VCaP (cell line): ENCODE data around the gene USP25.
A peak's percentile ranks its signal among the peaks of the same experiment; 100 is the strongest.
"Not testable (repeated sequence)": the region's sequence is repeated elsewhere in the genome, so short reads cannot be mapped to it uniquely, and the experiment has no call there.

Experiments
- H3K27ac ChIP-seq: fragments of 450-650 bp; 2 replicates; pipeline ENCODE4 v1.5.1; 2017
- TF ChIP-seq, protein P1 (sequence below): fragments of 450-650 bp; conservative IDR thresholded peaks from 2 replicates; pipeline ENCODE4 v1.5.1; 2017; ENCODE audit warnings: mild to moderate bottlenecking, moderate library complexity

USP25 gene

DNA sequence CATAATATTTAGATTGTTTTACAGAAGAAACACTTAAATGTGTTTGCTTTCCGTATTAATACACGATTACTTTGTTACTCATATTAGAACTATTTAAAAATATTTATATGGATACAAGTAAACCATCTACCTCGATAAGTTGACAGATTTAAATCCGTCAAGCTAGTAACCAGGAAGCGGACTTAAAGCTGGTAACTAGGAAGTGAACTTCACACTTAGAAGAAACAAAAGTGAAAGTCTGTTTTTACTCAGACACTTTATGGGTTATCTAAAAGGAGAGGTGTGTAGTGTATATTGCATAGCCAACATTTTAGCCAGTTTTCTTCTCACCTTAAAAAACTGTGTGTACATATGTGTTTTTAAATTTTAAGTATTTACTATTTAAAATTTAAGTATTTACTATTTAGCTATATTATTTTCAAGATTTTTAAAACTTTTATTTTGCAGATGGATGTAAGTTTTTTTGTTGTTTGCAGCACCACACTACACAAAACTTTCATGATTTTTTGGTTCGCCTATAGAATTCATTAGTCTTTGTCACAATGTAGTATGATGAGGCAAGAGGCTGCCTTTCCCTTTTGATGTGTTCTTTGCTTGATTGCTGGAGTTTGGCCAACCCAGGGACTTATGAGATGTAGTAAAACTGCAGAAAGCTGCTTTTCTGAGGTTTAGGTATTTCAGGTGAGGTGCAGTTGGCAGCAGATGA, 2.7 kb downstream of the USP25 start:
- H3K27ac ChIP-seq: peak overlapping the region; percentile 95
- TF ChIP-seq, protein P1, sequence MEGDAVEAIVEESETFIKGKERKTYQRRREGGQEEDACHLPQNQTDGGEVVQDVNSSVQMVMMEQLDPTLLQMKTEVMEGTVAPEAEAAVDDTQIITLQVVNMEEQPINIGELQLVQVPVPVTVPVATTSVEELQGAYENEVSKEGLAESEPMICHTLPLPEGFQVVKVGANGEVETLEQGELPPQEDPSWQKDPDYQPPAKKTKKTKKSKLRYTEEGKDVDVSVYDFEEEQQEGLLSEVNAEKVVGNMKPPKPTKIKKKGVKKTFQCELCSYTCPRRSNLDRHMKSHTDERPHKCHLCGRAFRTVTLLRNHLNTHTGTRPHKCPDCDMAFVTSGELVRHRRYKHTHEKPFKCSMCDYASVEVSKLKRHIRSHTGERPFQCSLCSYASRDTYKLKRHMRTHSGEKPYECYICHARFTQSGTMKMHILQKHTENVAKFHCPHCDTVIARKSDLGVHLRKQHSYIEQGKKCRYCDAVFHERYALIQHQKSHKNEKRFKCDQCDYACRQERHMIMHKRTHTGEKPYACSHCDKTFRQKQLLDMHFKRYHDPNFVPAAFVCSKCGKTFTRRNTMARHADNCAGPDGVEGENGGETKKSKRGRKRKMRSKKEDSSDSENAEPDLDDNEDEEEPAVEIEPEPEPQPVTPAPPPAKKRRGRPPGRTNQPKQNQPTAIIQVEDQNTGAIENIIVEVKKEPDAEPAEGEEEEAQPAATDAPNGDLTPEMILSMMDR: no peak

DNA sequence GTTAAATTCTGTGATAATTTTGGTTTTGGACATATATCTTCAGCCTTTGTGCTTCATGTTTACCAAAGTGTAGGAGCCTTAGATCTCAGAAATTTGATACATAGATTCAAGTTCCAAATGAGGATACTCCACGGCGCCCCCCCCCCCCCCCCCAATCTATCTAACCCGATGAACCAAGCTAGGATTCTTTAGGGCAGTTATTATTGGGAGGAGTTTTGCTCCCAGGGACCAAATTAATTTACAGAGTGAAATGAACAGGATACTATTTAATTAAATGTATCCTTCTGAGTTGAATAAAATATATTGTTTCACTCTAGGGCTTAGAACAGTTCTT, 3.2 kb downstream of the USP25 start:
- peak overlapping the region; percentile 95 for H3K27ac ChIP-seq
- TF ChIP-seq, protein P1: no peak

DNA sequence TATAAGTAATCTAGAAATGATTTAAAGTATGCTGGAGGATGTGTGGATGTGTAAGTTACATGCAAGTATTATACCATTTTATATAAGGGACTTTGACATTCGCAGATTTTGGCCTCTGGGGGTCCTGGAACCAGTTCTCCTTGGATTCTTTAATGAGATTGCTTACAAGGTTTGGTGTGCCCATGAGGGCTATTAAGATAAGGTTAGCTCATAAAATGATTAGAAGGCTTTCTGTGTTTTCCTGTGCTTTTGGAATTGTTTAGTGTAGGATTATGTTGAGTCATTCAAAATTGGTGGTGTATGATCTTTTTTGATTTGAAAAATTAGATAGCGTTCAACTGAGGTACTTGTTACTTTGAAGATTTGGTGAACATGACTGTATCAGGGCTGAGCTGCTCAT, 5.6 kb downstream of the USP25 start:
- TF ChIP-seq, protein P1: no peak
- peak overlapping the region; percentile 3; the same call in 1 of the 2 replicates for H3K27ac ChIP-seq

DNA sequence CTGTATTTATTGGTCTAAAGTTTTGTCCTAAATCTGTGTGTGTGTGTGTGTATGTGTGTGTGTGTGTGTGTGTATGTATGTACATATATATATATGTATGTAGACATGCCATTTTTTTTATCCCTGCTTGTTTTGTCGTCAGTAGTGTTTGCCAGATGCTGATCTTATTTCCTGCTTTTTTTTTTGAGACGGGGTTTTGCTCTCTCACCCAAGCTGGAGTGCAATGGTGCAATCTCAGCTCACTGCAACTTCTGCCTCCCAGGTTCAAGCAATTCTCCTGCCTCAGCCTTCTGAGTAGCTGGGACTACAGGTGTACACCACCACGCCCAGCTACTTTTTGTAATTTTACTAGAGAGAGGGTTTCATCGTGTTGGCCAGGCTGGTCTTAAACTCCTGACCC, 6.1 kb downstream of the USP25 start:
- peak overlapping the region; percentile 3; the same call in 1 of the 2 replicates for H3K27ac ChIP-seq

DNA sequence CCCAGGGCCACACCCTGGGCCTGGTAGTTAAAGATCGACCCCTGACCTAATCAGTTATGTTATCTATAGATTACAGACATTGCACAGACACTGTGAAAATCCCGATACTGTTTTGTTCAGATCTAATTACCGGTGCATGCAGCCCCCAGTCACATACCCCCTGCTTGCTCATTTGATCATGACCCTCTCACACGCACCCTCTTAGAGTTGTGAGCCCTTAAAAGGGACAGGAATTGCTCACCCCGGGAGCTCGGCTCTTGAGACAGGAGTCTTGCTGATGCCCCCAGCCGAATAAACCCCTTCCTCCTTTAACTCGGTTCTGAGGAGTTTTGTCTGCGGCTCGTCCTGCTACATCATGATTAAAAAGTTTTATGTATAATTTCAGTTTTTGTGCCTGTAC, 9.0 kb downstream of the USP25 start:
- H3K27ac ChIP-seq: not testable (repeated sequence)

DNA sequence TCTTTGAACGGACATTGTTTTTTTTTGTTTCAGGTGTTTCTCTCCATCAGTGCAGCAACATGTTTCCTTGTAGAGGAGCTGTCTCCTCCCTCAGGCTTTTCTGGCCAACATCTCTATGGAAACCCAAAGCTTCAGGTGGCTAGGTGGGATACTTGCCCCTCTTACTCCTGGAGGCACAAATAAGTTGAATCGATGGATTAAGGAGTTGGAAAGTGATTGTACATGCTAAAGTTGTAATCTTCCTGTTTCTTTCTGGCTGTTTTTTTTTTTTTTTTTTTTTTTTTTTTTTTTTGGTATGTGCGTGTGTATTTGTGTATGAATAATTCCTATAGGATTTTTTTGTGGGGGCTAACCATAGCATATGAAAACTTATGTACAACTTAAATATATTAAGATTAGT, 10.6 kb downstream of the USP25 start:
- no peak overlapping the region for H3K27ac ChIP-seq
- TF ChIP-seq, protein P1: no peak

DNA sequence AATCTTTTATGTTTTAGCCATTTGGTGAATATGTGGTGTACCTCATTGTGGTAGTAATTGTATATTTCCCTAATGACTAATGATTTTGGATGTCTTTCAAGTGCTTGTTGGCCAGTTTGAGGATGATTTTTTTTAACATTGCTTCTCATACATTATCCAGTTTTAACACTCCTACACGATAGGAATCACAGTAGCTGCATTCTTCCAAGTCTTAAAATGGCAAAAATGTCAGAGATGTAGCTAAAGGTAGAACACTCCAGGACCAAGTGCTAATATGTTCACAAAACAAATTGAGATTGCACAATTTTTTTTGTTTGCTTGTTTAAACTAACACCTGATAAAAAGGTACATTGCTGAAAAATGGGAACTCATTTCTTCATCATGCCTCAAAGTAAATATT, 11.7 kb downstream of the USP25 start:
- TF ChIP-seq, protein P1: no peak
- no peak overlapping the region for H3K27ac ChIP-seq

DNA sequence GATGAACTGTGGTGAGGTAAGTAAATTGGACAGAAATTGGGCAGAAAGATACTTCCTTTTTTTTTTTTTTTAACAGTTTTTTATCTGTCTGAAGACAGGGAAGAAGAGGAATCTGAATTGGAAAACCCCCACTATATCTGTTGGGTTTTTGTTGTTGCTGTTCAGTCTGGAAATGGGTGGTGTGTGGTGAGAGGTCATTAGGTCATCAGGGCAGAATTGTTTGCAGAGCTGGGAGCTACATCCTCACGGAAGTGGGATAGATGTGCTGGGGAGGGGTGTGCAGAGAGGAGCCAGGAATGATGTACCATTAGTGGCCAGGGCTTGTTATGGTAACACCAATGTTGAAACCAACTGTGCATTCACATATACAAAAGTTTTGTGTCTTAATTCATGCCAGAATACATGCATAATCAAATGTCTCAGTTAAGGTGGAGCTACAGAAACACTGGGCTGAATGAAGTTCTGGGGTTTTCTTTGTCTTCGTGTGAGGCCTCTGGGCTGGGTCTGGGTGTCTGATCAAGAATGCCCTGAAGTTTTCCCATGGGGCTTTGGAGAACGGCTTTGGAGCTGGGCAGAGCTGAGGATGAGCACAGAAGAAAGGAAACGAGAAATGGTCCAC, 12.4 kb downstream of the USP25 start:
- TF ChIP-seq, protein P1: no peak
- no peak overlapping the region for H3K27ac ChIP-seq
